ENCODE measurements around the gene TADA1.

DNA sequence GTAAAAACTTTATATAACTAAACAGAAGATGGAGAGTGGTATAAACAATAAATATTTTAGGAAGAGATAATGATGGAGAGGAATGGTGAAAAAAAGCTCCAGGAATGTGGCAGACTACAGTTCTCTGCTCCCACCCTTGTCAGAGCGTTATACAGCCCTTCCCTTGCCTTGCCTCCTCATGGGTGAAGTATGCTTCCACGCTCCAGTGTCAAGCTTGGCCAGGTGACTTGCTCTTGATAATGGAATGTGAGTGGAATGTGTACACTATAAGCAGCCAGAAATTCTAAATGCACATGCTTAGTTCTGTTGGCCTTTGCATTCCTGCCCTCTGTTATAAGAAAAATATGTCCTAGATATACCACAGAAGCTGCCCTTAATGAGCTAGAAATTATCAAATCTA, 61.5 kb downstream of the TADA1 start:
- no peak for TF ChIP-seq CTCF (IDR thresholded peaks at IDR 0.05; ENCODE audit: low read depth, low read length)
- no peak for TF ChIP-seq EZH2phosphoT487 (IDR thresholded peaks at IDR 0.05; ENCODE audit: low read depth)

Data from OCI-LY3 (cell line).